SW 1271 (cell line): Measurements from ENCODE around the gene SELPLG.
A peak's percentile ranks its signal among the peaks of the same experiment; 100 is the strongest.
"Not testable (repeated sequence)": the region's sequence is repeated elsewhere in the genome, so short reads cannot be mapped to it uniquely, and the experiment has no call there.

Source experiments
- DNase-seq, 2 experiments: peaks; one replicate each; lab custom pipeline; 2025; lab: John Stamatoyannopoulos, UW

SELPLG gene

DNA sequence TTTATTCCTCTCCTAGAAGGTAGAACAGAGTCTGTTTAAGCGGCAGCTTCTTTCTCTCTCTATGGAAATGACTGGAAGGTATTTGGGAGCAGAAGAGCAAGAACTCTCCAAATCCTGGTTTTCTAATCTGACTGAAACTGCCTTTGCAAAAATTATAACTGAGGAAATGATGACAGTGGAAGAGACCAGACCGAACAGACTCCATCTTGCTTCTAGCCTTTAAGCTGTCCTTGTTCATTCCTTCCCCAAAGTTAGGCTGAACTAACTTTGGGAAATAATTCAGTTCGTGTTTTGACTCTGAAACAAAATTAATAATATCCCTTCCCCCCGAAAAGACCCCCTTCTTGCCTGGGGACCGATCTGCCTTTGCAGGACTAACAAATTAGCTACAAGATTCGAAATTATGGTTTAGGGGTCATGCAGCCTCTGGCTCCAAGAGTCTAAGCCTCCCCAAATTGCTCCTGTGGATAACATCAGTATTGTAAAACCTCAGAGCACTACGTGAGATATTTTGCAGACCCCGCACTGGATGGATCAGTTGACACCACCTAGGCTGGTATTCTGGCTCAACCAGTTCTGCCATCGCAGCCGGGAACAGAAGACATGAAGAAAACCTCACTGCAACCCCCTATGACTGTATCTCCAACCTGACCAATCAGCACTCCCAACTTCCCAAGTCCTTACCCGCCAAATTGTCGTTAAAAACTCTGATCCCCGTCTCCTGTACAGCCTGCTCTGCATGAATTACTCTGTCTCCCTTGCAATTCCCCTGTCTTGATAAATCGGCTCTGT is 14.1 kb downstream of the SELPLG start:
- DNase-seq: no peak

DNA sequence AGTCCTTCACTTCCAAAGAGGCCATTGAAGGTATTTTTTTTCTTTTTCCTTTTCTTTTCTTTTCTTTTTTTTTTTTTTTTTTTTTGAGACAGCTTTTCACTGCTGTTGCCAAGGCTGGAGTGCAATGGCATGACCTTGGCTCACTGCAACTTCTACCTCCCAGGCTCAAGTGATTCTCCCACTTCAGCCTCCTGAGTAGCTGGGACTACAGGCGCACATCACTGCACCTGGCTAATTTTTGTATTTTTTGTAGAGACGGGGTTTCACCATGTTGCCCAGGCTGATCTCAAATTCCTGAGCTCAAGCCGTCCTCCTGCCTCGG is 14.8 kb downstream of the SELPLG start:
- DNase-seq: not testable (repeated sequence)

DNA sequence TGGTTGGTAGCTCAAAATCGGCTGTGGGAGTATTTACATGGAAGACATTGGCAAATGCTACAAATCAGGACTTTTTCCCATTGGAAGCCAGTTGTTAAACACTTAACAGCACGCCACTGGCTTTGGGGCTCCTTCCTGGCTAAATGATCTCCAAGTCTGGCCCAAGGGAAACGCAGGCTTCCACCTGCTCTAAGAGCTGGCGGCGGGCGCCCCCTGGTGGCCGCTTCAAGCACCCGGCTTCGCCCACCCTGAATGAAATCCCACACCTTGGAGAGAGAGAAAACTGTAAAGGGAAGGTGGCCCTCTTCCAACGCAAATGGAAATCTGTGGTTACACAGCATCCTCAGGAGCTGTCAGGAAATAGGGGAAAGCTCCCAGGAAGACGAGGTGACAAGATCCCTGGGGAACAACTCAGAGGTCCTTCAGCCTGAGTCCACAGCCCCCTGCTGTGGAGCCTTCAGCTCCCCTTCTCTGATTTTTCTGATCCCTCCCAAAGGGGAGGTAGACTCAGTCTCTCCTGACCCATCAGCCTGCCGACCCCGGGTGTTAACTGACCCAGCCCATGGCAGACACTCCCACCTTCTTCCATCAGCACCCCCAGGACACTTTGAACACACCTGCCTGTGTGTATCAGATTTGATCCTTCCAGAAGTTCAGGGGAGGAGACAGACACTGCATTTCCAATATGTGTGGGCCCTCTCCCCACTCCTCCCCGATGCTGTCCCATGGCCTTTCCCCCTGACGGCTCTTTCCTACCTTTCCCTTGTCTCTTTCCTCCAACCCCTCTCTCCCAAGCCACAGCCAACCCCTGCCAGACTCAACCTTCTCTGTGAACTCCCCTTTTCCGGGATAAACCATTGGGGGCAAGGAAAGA is 15.4 kb downstream of the SELPLG start:
- peak; percentile 49 to 73 for DNase-seq

DNA sequence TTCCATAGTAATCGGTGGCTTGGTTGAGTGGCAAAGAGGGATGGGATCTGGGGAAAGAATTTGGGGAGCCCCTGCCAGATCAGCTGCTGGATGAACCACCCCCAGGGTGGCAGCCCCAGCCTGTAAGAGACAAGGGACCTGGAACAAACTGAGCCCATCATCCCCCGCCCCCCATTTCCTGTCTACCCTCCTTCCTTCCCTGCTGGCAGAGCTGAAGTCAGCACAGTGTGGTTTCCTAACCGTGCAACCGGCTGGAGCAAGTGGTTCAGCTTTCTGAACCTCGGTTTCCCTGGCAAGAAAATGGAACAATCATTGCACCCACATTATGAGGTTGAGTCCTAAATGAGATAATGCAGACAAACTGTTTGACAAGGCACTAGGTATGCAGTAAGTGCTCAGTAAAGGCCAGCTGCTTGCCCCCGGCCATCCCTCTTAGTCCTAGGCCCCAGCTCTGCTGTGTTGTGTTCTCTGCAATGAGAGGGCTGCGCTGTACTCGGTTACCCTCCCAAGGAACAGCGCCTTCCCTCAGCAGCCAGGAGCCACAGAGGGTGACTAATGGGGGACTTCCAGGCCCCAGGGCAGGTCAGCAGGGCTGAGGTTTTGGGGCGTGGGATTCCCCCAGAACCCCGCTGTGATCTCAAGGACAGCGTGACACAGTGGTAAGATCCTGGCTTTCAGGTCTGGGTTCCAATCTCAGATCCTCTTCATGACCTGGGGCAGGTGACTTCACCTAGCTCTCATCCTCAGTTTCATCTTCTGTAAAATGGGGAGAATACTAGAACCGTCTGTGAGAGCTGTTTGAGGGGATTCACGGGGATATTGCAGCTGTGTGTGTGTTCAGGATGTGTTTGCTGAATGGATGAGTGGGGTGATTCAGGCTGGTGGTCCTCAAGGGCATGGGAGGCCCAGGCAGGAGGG is 16.5 kb downstream of the SELPLG start:
- no peak for DNase-seq

DNA sequence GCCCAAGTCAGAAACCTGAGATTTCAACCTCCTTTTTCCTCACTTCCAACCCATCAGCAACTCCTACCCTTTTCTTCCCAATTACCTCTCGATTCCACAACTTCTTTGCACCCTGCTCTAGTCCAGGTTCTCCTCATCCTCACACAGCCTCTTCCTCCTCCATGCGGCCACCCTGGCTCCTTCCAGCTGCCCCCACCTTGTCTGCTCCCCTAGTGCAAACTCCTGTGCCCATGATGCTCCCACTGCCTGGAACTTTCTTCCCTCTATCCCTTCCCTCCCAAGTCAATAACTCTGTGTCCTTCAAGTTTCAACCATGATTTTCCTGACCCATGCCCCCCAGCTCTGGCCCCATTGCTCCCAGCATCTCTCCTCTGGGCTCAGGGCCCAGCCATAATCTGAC is 17.3 kb downstream of the SELPLG start:
- DNase-seq: no peak

DNA sequence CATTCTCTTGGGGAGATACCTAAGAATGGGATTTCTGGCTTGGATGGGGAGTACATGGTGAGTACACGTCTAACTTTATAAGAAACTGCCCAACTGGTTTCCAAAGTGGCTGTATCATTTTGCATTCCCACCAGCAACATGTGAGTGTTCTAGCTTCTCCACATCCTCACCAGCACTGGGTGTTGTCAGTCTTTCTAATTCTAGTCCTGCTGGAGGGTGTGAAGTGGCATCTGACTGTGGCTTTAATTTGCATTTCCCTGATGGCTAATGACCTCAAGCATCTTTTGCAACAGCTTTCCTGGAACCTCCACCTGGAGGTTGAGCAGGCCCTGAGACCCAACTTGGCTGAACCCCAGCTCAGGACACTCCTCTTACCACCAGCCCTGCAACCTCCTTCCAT is 17.8 kb downstream of the SELPLG start:
- DNase-seq: no peak

DNA sequence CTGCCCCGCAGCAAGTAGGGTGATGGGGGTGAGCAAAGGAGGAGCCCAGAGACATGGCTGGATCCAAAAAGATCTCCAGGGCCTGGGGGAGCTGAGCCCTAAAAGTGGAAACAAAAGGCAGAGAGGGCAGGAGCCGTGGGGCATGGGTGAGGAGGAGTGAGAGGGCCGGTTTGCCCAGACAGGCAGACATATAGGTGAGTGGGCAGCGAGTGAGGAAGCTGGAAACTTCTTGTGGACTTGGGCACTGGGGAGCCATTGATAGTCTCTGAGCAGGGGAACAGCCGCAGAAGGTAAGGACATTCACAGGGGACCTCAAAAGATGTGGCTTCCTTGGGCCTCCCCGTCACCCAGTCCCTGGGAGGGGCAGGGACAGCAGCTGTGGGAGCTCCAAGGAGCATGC is 19.1 kb downstream of the SELPLG start:
- no peak for DNase-seq

DNA sequence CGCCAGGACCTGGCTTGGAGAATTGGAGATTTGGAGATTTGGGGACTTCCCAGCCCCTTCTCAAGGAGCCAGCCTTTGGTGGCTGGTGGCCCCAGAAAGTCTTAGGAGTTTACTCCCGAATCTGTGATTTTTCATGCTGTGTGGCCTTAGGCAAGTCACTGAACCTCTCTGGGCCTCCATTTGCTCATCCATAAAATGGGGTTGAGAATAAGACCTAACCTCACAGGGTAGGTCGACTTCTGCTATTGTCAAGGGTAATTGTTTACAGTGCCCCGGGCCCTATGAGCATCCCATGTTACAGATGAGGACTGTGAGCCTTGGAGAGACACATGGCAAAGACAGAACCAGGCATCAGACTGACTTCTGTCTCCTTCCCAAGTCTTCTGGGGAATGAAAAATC is 19.7 kb downstream of the SELPLG start:
- DNase-seq: no peak

DNA sequence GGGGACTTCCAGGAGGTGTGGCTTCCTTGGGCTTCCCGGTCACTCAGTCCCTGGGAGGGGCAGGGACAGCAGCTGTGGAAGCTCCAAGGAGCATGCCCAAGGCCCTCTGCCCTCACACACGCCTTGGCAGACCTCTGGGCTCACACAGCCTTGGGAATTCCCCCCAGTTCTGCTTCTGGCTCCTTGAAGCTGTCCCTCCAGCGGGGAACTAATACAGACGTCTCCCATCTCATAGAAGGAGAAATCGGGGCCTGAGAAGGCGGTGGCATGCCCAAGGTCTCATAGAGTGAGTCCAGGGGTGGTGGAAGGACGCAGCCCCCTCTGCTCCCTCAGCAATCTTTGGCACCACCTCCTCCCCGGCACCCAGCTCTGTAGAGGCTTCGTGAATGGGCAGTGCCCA is 20.1 kb downstream of the SELPLG start:
- no peak for DNase-seq

DNA sequence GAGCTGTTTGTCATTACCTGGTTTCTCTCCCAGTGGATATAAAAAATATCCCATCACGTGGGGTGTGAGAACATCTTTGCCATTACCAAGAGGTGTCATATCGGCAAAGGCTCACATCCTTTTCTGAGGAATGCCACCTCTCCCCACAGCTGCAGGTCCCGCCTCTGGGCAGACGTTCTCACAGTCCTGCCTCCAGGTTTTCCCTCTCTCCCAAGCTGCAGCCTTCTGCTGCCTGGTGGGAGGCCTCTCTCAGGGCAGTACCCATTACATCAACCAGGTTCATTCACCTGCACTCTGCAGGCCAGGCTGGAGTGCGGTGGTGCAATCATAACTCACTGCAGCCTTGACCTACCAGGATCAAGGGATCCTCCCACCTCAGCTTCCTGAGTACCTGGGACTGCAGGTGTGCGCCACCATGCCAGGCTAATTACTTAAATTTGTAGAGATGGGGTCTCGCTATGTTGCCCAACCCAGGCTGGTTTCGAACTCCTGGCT is 20.9 kb downstream of the SELPLG start:
- no peak for DNase-seq

DNA sequence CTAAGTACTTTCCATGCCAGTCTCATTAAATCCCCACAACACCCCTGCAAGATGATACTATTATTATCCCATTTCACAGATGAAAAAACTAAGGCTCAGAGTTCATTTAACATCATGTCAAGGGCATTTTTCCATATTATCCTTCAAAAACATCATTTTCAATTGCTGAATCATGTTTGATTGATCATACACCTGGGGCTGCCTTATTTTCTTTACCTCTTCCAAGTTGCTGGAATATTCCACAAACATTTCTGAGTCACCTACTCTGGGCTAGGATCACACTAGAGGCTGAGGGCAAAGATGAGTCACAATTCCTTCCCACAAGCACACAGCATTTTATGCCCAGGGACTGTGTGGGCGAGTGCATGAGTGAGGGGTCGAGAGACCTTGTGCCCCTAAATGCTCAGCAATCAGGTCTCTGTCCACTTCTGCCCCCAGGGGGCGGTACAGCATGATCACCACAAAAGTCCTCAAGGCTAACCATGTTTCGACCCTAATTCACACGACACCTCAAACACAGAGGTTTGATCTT is 21.7 kb downstream of the SELPLG start:
- peak in 1 of 2 experiments; percentile 36 for DNase-seq

DNA sequence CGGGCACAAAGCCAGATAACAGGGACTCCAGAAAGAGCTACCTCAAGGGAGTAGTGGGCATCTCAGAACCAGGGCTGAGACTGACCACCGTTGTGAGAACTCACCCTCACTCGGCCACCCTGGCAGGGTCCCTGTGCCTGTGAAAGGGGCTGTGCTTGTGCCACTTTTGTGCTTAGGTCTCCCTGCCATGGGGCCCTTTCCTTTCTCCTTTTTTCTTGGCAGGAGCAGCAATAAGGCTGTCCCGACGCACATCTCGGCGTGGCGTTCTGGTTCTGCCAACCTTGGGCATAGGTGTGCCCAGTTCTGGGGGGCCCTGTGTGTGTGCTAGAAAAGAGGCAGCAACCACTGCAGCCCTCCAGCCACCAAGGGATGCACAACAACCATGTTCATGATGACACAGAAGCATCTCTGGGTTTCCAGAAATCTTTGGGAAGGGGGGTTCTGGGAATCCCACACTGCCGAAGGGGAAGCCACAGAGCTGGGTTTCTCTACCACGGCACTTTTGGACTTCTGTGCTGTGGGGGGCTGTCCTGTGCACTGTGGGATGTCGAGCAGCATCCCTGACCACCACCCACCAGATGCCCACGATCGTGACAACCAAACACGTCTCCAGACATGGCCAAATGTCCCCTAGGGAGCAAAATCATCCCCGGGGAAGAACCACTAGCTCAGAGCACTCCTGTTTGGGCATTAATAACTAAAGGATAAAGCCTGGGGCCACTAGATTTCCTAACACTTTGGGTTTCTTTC is 22.7 kb downstream of the SELPLG start:
- DNase-seq: no peak

DNA sequence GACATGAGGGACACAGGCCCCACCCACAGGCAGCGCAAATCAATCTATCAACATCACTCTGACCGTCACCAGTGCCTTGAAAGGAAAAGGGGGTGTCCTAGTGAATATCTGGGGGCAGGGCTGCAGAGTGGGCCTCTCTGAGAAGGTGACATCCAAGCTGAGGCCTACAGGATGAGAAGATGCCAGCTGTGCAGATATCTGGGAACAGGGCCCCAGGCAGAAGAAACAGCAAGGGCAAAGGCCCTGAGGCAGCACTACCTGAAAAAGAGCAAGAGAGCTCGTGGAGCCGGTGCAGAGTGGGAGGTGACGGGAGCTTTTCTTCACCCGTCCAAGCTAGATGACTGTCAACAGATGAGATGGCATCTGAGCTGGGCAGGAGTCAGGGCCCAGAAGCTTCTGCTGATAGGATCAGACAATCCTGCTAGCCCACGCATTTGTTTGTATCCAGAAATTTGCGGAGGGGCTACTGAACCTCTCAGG is 23.3 kb downstream of the SELPLG start:
- DNase-seq: no peak

DNA sequence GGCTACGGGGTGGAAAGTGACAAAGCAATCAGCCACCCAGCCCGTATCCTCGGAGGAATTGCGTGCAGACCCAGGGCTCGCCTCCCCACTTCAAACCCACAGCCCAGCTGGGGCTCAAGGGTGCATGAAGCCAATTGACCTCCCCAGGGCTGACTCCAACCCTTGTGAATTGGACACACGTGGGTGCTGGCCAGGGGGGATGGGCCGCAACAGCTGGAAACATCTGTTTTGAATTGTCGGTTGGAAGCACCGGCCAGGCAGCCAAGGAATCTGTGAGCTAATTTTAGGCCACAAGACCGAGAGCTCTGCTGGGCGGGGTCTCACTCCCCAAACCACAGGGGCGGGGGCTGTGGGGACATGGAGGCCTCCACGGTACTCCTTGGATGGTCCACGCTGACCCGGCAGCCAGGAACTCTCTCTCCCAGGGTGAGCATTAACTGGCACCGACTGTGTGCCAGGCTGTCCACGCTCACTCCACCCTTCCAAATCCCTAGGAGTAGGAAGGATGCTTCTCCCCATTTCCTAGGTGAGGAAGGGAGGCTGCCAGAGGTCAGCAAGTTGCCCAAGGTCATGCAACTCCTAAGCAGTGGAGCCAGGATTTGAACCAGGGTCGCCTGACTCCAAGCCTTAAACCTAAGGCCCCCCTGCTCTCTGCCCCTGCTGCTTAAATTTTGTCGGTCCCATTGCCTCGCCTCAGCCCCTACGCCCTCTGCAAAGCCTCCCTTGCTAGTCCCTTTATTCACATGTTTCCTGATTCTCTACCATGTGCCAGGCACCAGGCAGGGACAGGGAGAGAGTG is 24.0 kb downstream of the SELPLG start:
- no peak for DNase-seq

DNA sequence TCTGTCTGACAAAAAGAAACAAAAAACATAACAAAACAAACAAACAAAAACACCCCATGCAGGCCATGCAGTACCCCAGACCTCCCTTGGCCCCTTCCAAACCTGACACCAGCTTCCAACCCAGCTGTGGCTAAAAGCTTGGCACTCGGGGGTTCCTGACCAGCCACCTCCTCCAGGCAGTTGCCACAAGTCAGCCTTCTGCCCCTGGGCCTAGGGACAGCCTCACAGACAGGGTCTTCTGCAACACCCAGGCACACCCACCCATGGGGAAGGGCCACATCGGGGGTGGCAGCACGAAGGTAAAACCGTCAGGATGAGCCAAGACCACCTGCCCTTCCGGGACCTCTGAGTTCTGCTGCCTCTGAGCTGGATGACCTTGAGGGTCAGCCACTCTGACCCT is 25.1 kb downstream of the SELPLG start:
- no peak for DNase-seq

DNA sequence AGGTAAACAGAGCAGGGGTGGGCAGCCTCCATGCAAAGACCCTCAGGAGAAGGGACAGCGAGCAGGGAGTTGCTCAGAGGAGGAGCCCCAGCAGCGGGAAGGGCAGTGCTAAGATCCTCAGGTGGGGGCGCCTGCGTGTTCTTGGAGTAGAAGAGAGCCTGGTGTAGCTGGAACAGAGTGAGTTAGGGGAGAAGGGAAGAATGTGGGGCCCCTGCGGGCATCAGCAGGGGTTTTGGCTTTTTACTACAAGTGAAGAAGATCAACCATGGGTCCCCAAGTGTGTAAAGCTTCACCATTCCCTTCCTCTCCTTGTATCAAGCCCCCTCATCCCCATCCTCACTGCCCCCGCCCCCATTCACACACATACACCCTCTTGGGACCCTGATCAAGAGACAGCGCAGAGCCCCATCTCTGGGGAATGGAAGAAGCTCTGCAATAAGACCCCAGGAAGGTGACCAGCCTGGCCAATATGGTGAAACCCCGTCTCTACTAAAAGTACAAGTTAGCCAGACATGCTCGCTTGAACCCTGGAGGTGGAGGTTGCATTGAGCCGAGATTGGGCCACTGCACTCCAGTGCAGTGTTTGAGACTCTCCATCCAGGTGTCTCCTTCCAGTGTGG is 25.6 kb downstream of the SELPLG start:
- no peak for DNase-seq

DNA sequence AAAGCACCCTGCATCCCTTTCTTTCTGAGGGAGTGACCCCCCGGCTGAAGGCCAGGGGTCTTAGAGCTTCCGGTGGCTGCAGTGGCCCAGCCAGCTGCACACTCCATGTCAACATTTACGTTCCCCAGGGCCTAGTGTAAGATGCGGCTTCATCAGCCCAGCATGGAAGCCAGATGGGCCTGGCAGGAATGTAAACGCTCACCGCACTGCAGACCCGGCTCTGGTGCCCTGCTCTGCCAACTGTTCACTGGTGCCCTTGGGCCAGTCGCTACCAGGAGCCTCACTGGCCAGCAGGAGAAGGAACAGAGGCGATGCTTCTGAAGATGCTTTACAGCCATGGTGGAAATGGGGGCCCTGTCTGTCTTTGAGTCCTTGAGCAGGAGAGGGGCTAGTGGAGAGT is 27.2 kb downstream of the SELPLG start:
- DNase-seq: no peak

DNA sequence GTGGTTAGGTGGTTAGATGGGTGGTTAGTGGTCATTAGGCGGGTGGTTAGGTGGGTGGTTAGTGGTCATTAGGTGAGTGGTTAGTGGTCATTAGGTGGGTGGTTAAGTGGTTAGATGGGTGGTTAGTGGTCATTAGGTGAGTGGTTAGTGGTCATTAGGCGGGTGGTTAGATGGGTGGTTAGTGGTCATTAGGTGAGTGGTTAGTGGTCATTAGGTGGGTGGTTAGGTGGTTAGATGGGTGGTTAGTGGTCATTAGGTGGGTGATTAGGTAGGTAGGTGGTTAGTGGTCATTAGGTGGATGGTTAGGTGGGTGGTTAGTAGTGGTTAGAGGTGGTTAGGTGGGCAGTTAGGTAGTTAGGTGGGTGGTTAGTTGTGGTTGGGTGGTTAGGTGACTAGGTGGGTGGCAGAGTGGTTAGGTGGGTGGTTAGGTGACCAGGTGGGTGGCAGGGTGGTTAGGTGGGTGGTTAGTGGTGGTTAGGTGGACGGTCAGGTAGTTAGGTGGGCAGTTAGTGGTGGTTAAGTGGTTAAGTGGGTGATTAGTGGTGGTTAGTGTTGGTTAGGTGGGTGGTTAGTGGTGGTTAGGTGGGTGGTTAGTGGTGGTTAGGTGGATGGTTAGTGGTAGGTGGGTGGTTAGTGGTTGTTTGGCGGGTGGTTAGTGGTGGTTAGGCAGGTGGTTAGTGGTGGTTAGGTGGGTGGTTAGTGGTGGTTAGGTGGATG is 27.8 kb downstream of the SELPLG start:
- DNase-seq: no peak
